ENCODE measurements around the gene HAND2.

- TF ChIP-seq CTCF (IDR thresholded peaks at IDR 0.05; ENCODE audit: low read depth, low read length) (no peak), EZH2phosphoT487 (IDR thresholded peaks at IDR 0.05; ENCODE audit: low read depth) (no peak)
These were observed 30.9 kb upstream of the HAND2 start for GRCh38 chr4:173560896-173561295.
